Endothelial cell of umbilical vein (primary cell): ENCODE data around the gene SEPTIN5. TPM values are rescaled to one million over a fixed set of nuclear protein-coding genes. Genes with fewer than 3 reads are reported as not detected.

ENCODE experiments used
- BruUV-seq: library from RNA; stranded (reverse); fragments of 400-500 nt; replicated peaks from 2 replicates; lab custom pipeline; 2021; lab: Mats Ljungman, UMichigan
- CTCF ChIA-PET: fragments of 300-600, 350-600 bp; sonication (Branson Sonifier 250); formaldehyde crosslinking; loops from one replicate; lab custom pipeline; 2021; ENCODE audit warnings: antibody characterized with exemption, inconsistent platforms; lab: Charles Lee
- POLR2A ChIA-PET: fragments of 300-600, 350-600 bp; sonication (Branson Sonifier 250); formaldehyde crosslinking; loops from one replicate; lab custom pipeline; 2021; ENCODE audit warnings: antibody characterized with exemption, inconsistent platforms; lab: Charles Lee
- DNase-seq: peaks from one replicate; pipeline ENCODE4 v3.0.0-alpha.2; 2011; ENCODE audit warnings: low read depth, low spot score
- FAIRE-seq: peaks from 2 replicates; lab custom pipeline; 2011; peaks lifted over from hg19 to GRCh38; lab: Jason Lieb, UNC
- H2AFZ ChIP-seq: 2 replicates; pipeline ENCODE4 v1.6.0; 2012; ENCODE audit warnings: low read depth, low read length, control low read depth, inconsistent platforms
- H3K27ac ChIP-seq: 2 replicates; pipeline ENCODE4 v1.5.1; 2011; ENCODE audit warnings: low read depth, mild to moderate bottlenecking, control low read depth, low read length, moderate library complexity; ENCODE audit not compliant: insufficient read depth
- H3K27me3 ChIP-seq, 2 experiments: 2 replicates each; pipeline versions ENCODE4 v1.6.0 to v1.6.1; 2011; ENCODE audit warnings: low read length in 2 of 2, mixed read lengths in 1 of 2; ENCODE audit not compliant: control insufficient read depth in 2 of 2, insufficient read depth in 2 of 2
- H3K36me3 ChIP-seq, 2 experiments: 2 replicates in 1 of 2; 3 replicates in 1 of 2; pipeline ENCODE4 v1.5.1; 2011; ENCODE audit warnings: low read length in 2 of 2, mild to moderate bottlenecking in 1 of 2, moderate library complexity in 1 of 2; ENCODE audit not compliant: control insufficient read depth in 2 of 2, insufficient read depth in 2 of 2; ENCODE audit errors: extremely low read depth in 1 of 2
- H3K4me1 ChIP-seq: 3 replicates; pipeline ENCODE4 v1.5.1; 2011; ENCODE audit warnings: mild to moderate bottlenecking, low read length; ENCODE audit not compliant: control insufficient read depth, insufficient read depth; ENCODE audit errors: extremely low read depth
- H3K4me2 ChIP-seq: 2 replicates; pipeline ENCODE4 v1.6.1; 2011; ENCODE audit warnings: low read length, control low read depth, mixed read lengths; ENCODE audit not compliant: insufficient read depth
- H3K4me3 ChIP-seq, 3 experiments: fragments of 200-600 bp in 1 of 3; sonication (generic), shearing (Covaris generic) in 1 of 3; replicated peaks in 1 of 3; 2 replicates each; pipeline ENCODE4 v1.5.1; 2011 to 2016; ENCODE audit warnings: control low read depth in 3 of 3, low read length in 3 of 3, mild to moderate bottlenecking in 2 of 3, inconsistent platforms in 1 of 3, low read depth in 1 of 3, moderate library complexity in 1 of 3; ENCODE audit not compliant: insufficient read depth in 1 of 3
- H3K79me2 ChIP-seq: 2 replicates; pipeline ENCODE4 v1.6.0; 2012; ENCODE audit warnings: low read length, inconsistent platforms; ENCODE audit not compliant: control insufficient read depth, insufficient read depth
- H3K9ac ChIP-seq: replicated peaks from 2 replicates; pipeline ENCODE3; 2011; ENCODE audit warnings: low read length, control low read depth; ENCODE audit not compliant: insufficient read depth; ENCODE audit errors: extremely low read depth
- H3K9me1 ChIP-seq: replicated peaks from 3 replicates; pipeline ENCODE4 v1.6.0; 2011; ENCODE audit warnings: mild to moderate bottlenecking, low read length; ENCODE audit not compliant: control insufficient read depth, insufficient read depth; ENCODE audit errors: extremely low read depth
- H3K9me3 ChIP-seq: replicated peaks from 2 replicates; pipeline ENCODE4 v1.5.1; 2012; ENCODE audit warnings: low read length, inconsistent platforms; ENCODE audit not compliant: control insufficient read depth, insufficient read depth
- H4K20me1 ChIP-seq: replicated peaks from 2 replicates; pipeline ENCODE3; 2011; ENCODE audit warnings: mild to moderate bottlenecking, low read length; ENCODE audit not compliant: control insufficient read depth, insufficient read depth; ENCODE audit errors: extremely low read depth
- FOS ChIP-seq: IDR thresholded peaks from 2 replicates; pipeline ENCODE4 v1.6.1; 2011; ENCODE audit warnings: mild to moderate bottlenecking, low read length, moderate library complexity, borderline replicate concordance; ENCODE audit not compliant: insufficient read depth
- JUN ChIP-seq: IDR thresholded peaks from 2 replicates; pipeline ENCODE4 v1.6.1; 2011; ENCODE audit warnings: borderline replicate concordance, low read depth; ENCODE audit not compliant: insufficient read length, insufficient read depth
- POLR2A ChIP-seq: IDR thresholded peaks from 2 replicates; pipeline ENCODE4 v1.6.1; 2012; ENCODE audit warnings: low read depth, mild to moderate bottlenecking, control low read depth, low read length
- dilution Hi-C: fragments of 300-500 bp; cut with MboI; formaldehyde crosslinking; loops from one replicate; pipeline ENCODE4 v1.15.0; 2019; ENCODE audit warnings: low sequenced_read_pairs; ENCODE audit not compliant: extremely low pct_ligation_motif_present
- intact Hi-C: fragments of 100-400 bp; cut with micrococcal nuclease; formaldehyde crosslinking; loops from one replicate; pipeline ENCODE4 v1.10.0; 2022
- polyA plus RNA-seq, 4 experiments: library from polyadenylated mRNA; depleted of rRNA in 3 of 4; stranded (reverse) in 3 of 4; unstranded in 1 of 4; fragments of >200 nt; gene quantifications; 2 replicates each; pipeline versions ENCODE4 v1.2.1 to v1.2.3, GENCODE V29; 2011 to 2012; ENCODE audit warnings: missing spikeins in 1 of 4
- total RNA-seq: library from RNA; stranded (reverse); gene quantifications from 2 replicates; pipeline ENCODE4 v1.2.3, GENCODE V29; 2021
- TF ChIP-seq, protein P1 (sequence below), 2 donors: IDR thresholded peaks; 1 replicate in 1 of 2; 2 replicates in 1 of 2; pipeline ENCODE4 v1.5.1; 2011; ENCODE audit warnings: low read length in 2 of 2, mild to moderate bottlenecking in 2 of 2, moderate library complexity in 2 of 2, control low read depth in 1 of 2, inconsistent platforms in 1 of 2, low read depth in 1 of 2; ENCODE audit not compliant: insufficient read depth in 1 of 2; ENCODE audit errors: extremely low read depth in 1 of 2

The SEPTIN5 gene
- total and polyA plus RNA-seq, 2 donors (not counting 3 experiments of a cell fraction or from before 2014, with no cell fraction given), result 31.1 to 35.8 TPM

- no peak for TF ChIP-seq JUN
- TF ChIP-seq POLR2A, result no peak
- no peak for TF ChIP-seq FOS
- TF ChIP-seq, protein P1, sequence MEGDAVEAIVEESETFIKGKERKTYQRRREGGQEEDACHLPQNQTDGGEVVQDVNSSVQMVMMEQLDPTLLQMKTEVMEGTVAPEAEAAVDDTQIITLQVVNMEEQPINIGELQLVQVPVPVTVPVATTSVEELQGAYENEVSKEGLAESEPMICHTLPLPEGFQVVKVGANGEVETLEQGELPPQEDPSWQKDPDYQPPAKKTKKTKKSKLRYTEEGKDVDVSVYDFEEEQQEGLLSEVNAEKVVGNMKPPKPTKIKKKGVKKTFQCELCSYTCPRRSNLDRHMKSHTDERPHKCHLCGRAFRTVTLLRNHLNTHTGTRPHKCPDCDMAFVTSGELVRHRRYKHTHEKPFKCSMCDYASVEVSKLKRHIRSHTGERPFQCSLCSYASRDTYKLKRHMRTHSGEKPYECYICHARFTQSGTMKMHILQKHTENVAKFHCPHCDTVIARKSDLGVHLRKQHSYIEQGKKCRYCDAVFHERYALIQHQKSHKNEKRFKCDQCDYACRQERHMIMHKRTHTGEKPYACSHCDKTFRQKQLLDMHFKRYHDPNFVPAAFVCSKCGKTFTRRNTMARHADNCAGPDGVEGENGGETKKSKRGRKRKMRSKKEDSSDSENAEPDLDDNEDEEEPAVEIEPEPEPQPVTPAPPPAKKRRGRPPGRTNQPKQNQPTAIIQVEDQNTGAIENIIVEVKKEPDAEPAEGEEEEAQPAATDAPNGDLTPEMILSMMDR (IDR thresholded peaks at IDR 0.05; ENCODE audit: extremely low read depth in 1 of 2, insufficient read depth in 1 of 2, low read depth in 1 of 2, low read length in 2 of 2), result peak in 1 of 2 donors; percentile 1
- intact Hi-C loops (loop anchor here (10.0 kb wide), 1 partner anchor 242 kb away; the partner anchor contains the start of genes CDC45 and UFD1), dilution Hi-C loops (no loop called here)
- Histone ChIP-seq H3K9ac (no peak overlapping the region), H3K4me2 (no peak overlapping the region), H3K79me2 (no peaks in the 10 kb centered on the region), H3K36me3 (peaks cover 0 to 14% of the 10 kb centered on the region in 2 experiments), H3K27me3 (no peaks in the 10 kb centered on the region), H4K20me1 (no peaks in the 10 kb centered on the region), H3K9me3 (no peaks in the 10 kb centered on the region), H3K9me1 (no peaks in the 10 kb centered on the region), H3K4me3 (no peak overlapping the region), H3K27ac (no peak overlapping the region), H3K4me1 (peaks cover 18% of the 10 kb centered on the region), H2AFZ (no peak overlapping the region)
- ChIA-PET POLR2A (no interaction called here), CTCF (interaction anchor here (0.6 to 2.8 kb wide), 9 partner anchors 13 to 417 kb away, joined by 3 to 14 read pairs (median 3); no protein-coding TSS in a partner anchor)
- DNase-seq, result no peak
- BruUV-seq, result no TSS peak
- FAIRE-seq, result no peak
Measured at GRCh38 chr22:19717181-19717580, 2.9 kb downstream of the SEPTIN5 start.
